Coronary artery (tissue), 2 donors: ENCODE data around the gene SPHK2.

Experiments
- DNase-seq: peaks from one replicate; pipeline ENCODE4 v3.0.0-alpha.2; 2017; ENCODE audit warnings: low spot score
- H3K27ac ChIP-seq, 2 donors: fragments of 200-600 bp; sonication (generic); one replicate each; pipeline ENCODE4 v1.5.1; 2016 to 2019
- H3K4me3 ChIP-seq: fragments of 200-600 bp; sonication (generic); 2 replicates; pipeline ENCODE4 v1.5.1; 2016; ENCODE audit warnings: mild to moderate bottlenecking, moderate library complexity
- TF ChIP-seq, protein P1 (sequence below): fragments of 200-600 bp; sonication (generic); IDR thresholded peaks from one replicate; pipeline ENCODE4 v1.5.1; 2019; ENCODE audit warnings: antibody characterized with exemption

SPHK2 gene

DNA sequence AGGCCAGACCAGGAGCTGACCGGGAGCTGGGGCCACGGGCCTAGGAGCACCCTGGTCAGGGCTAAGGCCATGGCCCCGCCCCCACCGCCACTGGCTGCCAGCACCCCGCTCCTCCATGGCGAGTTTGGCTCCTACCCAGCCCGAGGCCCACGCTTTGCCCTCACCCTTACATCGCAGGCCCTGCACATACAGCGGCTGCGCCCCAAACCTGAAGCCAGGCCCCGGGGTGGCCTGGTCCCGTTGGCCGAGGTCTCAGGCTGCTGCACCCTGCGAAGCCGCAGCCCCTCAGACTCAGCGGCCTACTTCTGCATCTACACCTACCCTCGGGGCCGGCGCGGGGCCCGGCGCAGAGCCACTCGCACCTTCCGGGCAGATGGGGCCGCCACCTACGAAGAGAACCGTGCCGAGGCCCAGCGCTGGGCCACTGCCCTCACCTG, 6.6 kb downstream of the SPHK2 start:
- DNase-seq, result no peak
- Histone ChIP-seq H3K27ac (no peak overlapping the region), H3K4me3 (no peak overlapping the region)
- TF ChIP-seq, protein P1, sequence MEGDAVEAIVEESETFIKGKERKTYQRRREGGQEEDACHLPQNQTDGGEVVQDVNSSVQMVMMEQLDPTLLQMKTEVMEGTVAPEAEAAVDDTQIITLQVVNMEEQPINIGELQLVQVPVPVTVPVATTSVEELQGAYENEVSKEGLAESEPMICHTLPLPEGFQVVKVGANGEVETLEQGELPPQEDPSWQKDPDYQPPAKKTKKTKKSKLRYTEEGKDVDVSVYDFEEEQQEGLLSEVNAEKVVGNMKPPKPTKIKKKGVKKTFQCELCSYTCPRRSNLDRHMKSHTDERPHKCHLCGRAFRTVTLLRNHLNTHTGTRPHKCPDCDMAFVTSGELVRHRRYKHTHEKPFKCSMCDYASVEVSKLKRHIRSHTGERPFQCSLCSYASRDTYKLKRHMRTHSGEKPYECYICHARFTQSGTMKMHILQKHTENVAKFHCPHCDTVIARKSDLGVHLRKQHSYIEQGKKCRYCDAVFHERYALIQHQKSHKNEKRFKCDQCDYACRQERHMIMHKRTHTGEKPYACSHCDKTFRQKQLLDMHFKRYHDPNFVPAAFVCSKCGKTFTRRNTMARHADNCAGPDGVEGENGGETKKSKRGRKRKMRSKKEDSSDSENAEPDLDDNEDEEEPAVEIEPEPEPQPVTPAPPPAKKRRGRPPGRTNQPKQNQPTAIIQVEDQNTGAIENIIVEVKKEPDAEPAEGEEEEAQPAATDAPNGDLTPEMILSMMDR, result no peak

DNA sequence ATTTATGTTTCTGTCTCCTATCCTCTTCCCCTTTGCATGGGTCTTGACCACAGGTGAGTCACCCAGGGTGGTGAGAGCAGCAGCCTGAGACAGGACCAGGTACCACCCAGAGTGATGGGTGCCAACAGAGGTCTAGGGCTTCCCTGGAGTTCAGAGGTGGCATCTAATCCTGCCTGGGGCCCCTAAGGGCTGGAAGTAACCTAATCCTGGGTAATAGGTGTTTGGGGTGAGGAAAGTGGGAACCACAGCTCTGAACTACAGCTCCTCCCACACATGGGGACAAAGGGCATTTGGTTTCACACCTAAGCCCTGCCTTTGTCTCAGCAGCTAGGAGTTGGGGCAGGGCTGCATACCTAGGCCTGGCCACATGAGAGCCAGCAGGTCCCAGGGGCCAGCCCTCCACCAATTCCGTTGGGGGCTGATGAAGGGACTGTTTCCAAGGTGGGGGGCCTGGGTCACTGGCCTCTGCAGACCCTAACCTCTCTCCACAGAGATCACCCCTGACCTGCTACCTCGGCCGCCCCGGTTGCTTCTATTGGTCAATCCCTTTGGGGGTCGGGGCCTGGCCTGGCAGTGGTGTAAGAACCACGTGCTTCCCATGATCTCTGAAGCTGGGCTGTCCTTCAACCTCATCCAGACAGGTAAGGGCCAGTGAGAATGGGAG, 8.0 kb downstream of the SPHK2 start:
- no peak for DNase-seq
- no peak overlapping the region for H3K27ac ChIP-seq
- H3K4me3 ChIP-seq, result no peak overlapping the region
- TF ChIP-seq, protein P1, result no peak

DNA sequence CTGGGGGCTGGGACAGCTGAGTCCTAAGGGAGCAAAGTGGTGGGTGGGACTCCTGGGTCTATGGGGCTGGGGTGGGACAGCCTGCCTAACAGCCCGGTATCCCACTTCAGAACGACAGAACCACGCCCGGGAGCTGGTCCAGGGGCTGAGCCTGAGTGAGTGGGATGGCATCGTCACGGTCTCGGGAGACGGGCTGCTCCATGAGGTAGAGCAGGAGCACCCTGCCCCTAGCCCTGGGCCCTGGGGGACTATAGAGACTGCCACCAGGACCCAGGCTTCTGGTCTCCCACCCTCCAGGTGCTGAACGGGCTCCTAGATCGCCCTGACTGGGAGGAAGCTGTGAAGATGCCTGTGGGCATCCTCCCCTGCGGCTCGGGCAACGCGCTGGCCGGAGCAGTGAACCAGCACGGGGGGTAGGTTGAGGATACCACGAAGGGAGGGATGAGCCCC, 8.6 kb downstream of the SPHK2 start:
- TF ChIP-seq, protein P1, result no peak
- Histone ChIP-seq H3K4me3 (no peak overlapping the region), H3K27ac (no peak overlapping the region)
- DNase-seq, result no peak

DNA sequence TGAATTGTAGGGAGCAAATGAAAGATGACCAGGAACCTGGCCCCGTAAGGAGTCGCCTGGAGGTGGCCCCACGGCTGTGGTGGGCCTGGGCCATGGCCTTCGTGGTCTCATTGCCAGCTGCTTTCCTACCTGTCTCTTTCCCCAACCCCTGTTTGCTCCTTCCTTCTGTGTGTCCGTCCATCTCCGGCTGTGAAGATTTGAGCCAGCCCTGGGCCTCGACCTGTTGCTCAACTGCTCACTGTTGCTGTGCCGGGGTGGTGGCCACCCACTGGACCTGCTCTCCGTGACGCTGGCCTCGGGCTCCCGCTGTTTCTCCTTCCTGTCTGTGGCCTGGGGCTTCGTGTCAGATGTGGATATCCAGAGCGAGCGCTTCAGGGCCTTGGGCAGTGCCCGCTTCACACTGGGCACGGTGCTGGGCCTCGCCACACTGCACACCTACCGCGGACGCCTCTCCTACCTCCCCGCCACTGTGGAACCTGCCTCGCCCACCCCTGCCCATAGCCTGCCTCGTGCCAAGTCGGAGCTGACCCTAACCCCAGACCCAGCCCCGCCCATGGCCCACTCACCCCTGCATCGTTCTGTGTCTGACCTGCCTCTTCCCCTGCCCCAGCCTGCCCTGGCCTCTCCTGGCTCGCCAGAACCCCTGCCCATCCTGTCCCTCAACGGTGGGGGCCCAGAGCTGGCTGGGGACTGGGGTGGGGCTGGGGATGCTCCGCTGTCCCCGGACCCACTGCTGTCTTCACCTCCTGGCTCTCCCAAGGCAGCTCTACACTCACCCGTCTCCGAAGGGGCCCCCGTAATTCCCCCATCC, 9.4 kb downstream of the SPHK2 start:
- Histone ChIP-seq H3K27ac (peak overlapping the region in 1 of 2 donors; percentile 13), H3K4me3 (no peak overlapping the region)
- DNase-seq, result no peak
- TF ChIP-seq, protein P1, result no peak

DNA sequence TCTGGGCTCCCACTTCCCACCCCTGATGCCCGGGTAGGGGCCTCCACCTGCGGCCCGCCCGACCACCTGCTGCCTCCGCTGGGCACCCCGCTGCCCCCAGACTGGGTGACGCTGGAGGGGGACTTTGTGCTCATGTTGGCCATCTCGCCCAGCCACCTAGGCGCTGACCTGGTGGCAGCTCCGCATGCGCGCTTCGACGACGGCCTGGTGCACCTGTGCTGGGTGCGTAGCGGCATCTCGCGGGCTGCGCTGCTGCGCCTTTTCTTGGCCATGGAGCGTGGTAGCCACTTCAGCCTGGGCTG, 9.9 kb downstream of the SPHK2 start:
- DNase-seq, result no peak
- TF ChIP-seq, protein P1, result no peak
- Histone ChIP-seq H3K27ac (peak overlapping the region in 1 of 2 donors; percentile 86), H3K4me3 (no peak overlapping the region)

DNA sequence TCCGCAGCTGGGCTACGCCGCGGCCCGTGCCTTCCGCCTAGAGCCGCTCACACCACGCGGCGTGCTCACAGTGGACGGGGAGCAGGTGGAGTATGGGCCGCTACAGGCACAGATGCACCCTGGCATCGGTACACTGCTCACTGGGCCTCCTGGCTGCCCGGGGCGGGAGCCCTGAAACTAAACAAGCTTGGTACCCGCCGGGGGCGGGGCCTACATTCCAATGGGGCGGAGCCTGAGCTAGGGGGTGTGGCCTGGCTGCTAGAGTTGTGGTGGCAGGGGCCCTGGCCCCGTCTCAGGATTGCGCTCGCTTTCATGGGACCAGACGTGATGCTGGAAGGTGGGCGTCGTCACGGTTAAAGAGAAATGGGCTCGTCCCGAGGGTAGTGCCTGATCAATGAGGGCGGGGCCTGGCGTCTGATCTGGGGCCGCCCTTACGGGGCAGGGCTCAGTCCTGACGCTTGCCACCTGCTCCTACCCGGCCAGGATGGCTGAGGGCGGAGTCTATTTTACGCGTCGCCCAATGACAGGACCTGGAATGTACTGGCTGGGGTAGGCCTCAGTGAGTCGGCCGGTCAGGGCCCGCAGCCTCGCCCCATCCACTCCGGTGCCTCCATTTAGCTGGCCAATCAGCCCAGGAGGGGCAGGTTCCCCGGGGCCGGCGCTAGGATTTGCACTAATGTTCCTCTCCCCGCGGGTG, 10.4 kb downstream of the SPHK2 start:
- Histone ChIP-seq H3K27ac (peak overlapping the region; percentile 85 to 86), H3K4me3 (peak overlapping the region; percentile 12)
- DNase-seq, result no peak
- TF ChIP-seq, protein P1, result no peak
